ENCODE results near the gene MRO.
"Not testable (repeated sequence)": the region's sequence is repeated elsewhere in the genome, so short reads cannot be mapped to it uniquely, and the experiment has no call there.

Gene MRO

DNA sequence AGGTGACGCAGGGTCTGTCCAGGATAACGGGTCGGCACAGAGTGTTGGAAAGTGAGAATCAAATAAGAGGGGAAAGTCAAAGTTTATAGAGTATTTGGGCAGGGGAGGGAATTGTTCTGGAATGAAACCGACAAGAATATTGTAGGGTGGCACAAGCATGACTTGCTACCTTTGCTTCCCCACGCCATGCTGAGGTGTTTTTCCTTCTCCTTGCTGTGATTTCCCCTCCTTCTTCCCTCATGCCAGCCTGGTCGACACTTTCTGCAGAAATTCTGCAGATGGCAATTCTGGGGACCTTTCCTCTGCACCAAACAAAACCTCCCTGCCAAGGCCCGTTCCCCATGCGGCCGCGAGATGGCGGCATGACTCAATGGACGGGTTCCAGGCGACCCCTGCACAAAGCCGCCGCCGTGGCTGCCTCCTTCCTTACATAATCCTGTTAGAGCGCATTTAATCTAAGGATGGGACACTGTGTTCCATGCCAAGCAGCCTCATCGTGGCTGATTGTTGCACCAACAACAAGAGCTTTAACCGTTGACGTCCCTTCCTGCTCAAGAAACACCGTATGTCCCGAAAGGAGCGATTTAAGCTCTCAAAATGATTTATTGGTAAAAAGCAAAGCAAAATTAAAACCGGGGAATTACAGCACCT is at the start of gene MRO:
MRO (minus strand) TSS at position 289 of the 651 bp plus-strand sequence. CDS start 10,616 bp downstream, outside the sequence.
- DNase-seq (ENCODE audit: low spot score), result peak; percentile 79

DNA sequence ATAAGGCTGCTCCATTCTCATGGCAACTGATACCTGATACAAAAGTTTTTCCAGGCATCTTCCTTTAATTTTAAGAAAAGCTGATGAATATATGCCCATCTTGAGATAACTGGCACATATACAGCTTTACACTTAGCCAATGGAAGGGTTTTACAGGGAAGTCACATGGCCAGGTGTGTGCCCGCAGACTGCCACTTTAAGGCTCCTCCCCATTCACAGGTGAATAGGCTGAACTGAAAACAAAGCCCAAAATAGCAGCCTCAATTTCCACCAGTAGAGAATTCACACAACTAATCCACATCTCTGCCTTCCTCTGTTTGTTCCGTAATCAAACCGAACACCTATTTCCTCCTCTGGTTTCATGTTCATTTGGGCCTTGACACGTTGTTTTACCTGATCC is 49.3 kb upstream of the MRO start:
- DNase-seq (ENCODE audit: low spot score), result no peak

DNA sequence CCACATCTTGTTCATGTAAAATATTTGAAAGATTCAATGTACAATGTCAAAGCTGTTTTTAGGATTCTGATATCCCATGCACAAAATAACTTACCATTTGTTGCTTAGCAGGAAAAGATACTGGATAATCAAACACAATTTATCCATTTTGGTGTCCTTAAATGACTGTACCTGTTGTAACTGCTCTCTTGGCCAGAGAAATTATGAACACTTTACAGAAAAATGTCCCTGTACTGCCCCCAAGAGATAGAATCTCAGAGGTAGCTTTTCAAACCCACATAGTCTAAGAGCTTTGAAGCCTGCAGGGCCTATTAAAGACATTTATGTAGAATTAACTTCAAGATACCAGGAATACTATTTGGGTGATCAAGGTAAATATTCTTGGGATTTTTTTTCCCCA is 46.9 kb upstream of the MRO start:
- no peak for DNase-seq (ENCODE audit: low spot score)

DNA sequence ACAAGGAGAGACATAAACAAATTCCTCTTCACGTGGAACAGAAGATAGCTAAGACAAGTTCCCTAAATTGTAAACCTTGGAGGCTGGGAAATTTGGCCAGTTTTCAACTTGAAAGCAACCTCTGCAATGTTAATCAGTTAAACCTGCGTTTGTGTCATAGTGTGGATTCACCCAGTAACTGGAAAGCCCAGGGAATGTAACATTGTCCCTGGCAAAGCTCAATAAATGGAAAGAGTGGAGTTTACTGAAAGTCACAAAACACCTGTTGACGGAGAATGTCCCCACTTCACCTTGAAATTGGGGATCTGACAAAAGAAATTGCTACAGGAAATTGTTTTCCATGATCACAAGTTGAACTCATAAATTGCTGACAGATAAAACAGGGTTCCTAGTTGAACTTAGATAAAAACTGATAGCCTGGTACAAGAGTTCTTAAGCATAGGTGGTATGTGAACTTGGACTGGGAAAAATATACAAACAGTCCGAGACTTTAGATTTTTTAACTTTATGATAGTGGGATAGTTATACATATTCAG is 44.1 kb upstream of the MRO start:
- DNase-seq (ENCODE audit: low spot score), result no peak

DNA sequence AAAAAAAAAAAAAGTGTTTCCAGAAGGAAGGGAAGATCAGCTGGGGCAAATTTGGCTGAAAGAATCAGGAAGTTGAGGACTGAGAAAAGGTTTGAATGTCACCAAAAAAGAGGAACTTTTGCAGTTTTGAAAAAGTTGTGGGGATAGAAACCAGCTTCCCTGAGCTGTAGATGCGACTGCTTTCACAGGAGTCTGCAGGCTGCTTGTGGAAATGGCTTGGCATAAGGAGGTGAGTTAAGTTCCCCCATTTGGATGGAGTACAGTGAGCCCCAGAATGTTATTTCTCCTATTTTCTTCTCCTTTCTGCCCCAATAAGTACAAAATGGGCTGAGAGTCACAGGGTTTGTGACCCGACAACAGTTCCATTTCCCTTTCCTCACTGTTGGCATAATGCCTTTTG is 42.6 kb upstream of the MRO start:
- no peak for DNase-seq (ENCODE audit: low spot score)

DNA sequence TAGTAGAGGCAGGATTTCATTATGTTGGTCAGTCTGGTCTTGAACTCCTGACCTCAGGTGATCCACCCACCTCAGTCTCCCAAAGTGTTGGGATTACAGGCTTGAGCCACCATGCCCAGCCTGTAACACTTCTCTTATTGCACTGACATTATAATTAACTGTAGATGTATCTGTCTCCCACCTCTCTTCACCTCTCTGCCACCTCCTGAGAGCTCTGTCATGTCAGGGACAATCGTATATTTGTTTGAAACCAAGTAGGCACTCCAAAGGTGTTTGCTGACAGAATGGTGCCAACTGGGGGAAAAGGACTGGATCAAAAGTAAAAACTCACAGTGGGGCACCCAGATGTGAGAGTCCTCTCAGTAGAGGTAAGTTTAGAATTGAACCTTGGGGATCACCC is 41.8 kb upstream of the MRO start:
- DNase-seq (ENCODE audit: low spot score), result no peak

DNA sequence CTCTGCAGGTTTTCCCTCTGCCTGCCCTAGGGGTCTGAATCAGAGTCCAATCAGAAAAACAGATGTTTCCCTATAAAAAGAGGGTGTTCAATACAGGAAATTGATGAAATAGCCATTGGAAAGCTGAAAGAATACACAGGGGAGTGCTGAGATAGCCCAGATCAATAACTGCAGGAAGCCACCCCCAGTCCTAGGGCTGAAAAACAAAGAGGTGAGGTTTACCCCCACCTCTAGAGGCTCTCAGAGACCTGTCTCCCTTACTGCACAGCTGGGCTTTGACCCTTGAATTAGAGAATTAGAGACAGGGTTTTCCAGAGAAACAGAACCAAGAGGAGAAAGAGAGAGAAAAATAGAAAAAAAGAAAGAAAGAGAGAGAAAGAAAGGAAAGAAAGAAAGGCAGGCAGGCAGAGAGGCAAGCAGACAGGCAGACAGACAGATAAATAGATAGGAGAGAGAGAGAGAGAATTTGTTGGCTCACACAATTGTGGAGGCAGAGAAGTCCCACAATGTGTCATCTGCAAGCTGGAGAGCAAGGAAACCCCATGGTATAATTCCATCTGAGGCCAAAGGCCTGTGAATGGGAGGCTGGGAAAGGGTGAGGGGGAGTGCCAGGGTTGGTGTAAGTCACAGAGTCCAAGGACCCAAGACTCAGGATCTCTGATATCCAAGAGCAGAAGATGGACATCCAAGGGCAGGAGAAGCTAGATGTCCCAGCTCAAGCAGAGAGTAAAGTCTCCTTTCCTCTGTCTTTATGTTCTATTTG is 40.2 kb upstream of the MRO start:
- no peak for DNase-seq (ENCODE audit: low spot score)

DNA sequence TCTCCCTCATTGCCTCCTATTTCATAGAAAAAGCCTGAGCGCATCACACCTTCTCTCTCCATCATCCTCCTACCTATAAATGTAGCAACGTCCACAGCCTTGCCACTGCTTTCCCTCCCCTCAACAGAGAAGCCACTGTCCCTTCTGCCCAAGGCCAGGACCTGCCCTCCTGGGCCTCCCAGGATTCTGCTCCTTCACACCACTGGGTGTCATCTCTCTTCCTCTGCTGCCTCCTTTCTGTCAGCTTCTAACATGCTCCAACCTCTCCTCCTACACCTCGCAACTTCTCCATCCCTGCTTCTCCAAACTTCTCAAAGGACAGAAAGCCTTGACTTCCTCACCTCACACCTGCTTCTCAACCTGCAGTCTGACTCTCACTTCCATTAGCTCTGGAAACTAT is 37.9 kb upstream of the MRO start:
- DNase-seq (ENCODE audit: low spot score), result no peak

DNA sequence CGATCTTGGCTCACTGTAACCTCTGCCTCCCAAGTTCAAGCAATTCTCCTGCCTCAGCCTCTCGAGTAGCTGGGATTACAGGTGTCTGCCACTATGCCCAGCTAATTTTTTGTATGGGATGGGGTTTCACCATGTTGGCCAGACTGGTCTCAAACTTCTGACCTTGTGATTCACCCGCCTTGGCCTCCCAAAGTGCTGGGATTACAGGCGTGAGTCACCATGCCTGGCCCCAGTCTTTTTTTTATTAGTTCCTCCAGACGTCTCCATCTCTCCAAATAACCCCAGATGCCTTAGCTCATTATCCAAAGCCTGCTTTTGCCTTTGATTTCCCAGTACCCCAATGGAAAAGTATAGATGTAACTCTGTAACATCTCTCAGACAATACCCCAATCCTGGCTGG is 37.4 kb upstream of the MRO start:
- not testable (repeated sequence) for DNase-seq (ENCODE audit: low spot score)

DNA sequence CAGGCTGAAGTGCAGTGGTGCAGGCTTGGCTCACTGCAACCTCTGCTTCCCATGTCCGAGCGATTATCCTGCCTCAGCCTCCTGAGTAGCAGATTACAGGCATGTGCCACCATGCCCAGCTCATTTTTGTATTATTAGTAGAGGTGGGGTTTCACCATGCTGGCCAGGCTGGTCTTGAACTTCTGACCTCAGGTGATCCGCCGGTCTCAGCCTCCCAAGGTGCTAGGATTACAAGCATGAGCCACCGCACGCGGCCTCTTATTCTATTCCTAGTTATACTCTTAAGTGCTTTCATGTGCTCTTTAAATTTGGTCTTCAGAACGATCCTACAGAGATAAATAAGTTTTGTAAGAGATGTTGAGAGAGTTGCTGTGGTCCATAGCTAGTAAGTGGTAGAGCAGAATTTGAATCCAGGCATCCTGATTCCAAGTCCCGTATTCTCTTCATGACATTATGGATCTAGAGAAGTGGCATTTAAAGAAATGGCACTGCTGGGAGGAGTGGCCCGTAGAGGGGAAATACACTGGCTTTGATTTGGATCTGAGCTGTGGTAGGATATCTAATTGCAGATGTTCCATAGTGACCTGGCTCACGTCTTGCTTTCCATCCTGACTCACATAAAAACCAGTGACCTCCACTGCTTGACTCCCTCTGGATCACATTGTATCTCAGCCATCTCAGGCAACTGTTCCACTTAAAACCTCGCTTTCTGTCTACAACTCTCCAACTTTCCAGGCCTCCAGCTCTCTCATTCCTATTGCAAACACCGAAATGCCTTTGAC is 36.4 kb upstream of the MRO start:
- no peak for DNase-seq (ENCODE audit: low spot score)

DNA sequence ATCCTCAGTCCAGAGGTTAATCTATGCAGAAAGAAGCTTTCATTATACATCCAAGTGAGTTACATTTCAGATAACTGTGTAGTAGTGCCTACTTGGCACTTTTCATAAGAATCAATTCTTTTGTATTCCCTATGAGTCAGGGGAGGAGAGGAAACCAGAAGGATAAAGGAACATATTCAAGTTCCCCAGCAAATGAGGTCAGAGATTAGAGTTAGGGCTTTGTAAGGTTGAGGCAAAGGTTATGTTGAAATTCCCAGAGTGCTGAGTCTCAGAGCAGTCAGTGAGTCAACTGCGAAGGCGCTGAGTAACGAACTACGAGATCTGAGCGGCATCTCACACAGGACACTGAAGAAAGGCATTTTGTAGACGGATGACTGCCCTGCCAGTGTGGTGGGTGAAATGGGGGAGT is 34.1 kb upstream of the MRO start:
- no peak for DNase-seq (ENCODE audit: low spot score)

DNA sequence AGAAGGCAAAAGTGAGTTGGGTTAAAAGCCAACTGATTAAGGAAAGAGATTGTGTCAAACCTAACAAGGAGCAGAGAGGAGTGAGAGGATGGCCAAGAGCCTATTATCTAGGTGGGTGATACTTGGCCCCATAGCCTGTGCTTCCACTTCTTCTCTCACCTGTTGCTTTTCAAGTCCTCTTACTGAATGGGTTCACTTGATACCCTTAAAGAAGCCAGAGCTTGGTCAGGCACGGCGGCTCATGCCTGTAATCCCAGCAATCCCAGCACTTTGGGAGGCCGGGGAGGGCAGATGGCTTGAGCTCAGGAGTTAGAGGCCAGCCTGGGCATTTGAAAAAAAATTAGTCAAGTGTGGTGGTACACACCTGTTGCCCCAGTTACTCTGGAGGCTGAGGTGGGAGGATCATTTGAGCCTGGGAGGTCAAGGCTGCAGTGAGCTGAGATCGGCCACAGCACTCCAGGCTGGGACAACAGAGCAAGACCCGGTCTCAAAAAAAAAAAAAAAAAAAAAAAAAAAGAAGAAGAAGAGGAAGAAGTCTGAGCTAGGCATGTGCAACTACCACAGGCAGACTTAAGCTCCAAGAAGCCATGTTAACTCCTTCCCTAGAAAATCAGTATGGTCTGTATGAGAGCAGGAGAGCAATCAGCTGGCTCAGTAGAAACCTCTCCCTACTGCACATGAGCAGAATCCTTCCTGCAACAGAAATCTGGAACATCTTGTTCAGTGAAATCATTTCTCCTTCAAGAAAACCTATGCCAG is 30.7 kb upstream of the MRO start:
- no peak for DNase-seq (ENCODE audit: low spot score)

DNA sequence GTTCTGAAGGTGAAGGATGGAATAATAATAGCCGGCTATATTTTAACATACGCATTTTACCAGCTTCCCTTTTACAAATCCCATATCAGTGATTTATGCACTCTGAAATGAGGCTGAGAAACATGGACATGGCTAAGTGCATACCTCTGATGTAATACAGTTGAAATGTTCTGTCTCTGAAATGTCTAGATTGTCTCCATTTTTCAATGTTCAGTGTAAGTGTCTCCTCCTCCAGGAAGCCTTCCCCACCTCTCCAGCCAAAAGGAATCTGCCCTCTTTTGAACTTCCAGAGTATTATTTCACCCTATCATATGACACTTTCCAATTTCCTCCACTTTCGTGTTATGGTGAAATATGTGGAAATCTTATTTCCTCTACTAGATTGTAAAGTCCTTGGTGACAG is 29.6 kb upstream of the MRO start:
- DNase-seq (ENCODE audit: low spot score), result no peak

DNA sequence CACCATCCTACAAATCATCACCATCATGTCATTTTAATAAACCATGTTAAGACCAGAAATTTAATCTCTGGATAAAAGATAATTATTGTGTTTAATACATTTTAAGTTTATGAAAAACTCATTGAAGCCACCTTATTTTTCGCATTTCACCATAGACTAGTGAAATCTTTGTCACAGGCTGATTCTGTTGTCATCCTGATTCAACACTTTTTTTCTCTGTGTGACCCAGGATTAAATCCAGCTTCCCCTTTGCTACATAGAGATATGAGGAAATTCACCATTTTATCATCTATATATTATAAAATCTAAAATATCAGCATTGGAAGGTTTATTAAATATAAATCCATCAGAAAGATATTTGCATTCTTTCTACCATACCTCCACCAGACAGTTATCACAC is 29.2 kb upstream of the MRO start:
- DNase-seq (ENCODE audit: low spot score), result no peak

DNA sequence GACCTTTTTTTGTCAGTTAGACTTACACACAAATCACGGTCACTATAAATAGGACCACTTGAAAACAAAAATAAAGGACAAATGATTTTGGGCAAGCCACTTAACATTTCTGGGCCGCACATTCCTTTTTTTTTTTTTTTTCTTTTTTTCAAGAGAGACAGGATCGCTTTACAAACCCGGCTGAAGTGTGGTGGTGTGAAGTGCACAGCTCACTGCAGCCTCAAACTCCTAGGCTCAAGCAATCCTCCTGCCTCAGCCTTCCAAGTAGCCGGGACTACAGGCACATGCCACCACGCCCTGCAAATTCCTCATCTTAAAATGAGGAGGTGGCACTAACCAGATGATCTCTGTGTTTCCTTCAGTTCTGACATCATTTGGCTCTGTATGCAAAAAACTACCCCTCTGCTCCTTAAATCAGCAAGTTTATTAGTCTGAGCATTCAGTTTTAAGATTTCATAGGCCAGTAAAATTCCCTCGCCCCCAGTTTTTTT is 28.3 kb upstream of the MRO start:
- no peak for DNase-seq (ENCODE audit: low spot score)

DNA sequence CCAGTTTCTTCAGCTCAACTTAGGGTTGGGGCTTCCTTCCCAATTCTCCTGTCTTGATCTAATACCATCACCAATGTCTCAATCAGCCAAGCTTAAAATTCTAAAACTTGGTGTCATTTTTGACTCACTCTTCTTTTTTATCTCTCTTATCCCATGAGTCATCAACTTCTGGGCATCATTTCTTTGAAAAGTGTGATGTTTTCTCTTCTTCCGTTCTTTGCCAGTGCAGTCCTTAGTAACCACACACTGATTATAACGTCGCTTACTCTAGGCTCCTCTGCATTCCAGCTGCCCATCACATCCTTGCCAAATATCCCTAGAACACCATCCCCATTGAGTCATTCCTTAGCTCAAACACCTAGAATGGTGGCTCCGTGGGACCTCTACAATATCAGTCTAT is 27.4 kb upstream of the MRO start:
- no peak for DNase-seq (ENCODE audit: low spot score)

DNA sequence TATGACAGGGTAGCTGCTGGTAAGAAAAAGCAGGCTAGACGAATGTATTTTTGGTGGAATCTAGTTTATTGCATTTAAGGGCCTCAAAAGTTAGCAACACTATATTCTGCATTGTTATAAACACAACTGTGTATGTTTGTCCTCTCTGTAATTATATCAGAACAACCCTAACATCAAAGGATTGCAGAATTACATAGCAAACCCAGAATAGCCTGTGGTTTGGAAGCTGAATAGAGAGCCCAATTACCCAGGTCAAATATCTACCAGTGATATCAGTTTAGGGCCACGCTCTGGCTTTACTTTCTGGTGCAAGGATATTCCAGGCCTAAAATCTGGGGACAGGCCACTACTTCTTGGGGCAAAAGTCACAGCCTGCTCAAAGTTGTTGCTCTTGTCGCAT is 25.1 kb upstream of the MRO start:
- DNase-seq (ENCODE audit: low spot score), result no peak

DNA sequence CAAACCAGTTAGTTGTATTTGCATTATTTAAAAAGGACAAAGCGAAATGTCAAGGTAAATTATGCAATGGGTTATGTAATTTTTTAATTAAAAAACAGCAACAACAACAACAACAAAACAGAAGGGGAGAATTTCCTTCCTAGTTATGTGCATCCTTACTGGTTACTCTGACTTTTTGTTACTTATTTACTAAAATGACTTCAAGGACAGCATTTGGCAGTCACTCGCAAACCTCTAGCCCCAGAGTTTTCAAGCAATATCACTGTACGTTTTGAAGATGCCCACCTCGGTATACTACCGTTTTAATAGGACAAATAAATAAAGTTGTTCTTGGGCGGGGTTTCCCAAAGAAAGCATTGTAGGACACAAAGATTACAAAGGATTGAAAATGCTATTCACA is 24.7 kb upstream of the MRO start:
- no peak for DNase-seq (ENCODE audit: low spot score)

DNA sequence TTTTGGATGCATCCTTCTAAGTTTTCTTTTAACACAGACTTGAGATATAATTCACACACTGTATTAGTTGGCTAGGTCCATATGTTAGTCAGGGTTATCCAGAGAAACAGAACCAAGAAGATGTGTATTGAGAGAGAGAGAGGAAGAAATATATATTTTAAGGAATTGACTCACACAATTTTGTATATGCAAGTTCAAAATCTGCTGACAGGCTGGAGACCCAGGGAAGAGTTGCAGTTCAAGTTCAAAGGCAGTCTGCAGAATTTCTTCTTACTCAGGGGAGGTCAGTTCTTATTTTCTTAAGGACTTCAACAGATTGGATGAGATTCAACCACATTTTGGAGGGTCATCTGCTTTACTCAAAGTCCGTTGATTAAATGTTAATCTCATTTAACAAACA is 23.0 kb upstream of the MRO start:
- no peak for DNase-seq (ENCODE audit: low spot score)

DNA sequence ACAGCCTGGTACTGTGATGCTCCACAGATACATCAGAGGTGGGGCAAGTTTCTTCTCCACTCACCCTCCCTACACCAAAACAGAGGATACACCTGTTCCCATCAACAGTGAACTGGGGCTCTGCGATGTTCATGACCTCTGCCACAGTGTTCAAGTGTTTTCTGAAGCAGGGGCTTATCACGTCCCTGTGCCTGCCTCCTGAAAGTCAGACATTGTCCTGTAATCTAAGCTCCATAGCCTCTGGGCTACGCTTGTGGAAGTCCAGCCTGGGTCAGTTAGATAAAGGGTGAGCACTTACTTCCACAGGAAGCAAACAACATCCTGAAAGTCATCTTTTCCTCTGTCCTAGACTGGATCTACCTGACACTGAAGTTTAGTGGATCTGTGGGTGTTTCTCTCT is 20.2 kb upstream of the MRO start:
- DNase-seq (ENCODE audit: low spot score), result no peak

DNA sequence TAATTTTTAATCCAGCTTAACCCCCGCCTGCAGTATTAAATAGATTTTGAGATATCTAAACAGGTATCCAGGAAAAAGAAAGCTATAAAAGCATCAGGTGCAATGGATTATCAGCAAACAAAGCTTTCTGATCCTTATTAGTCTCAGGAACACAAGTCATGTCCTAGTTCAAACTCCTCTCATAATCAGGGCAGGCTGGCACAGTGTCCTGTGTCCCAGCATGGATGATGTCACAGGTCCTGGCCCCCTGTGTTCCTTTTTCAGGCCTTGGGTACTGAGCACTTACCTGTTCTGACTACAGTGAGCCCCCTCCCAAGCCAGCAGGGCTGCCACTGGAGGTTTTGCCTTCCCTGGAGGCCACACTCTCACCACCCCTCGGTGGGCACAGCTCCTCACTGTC is 19.5 kb upstream of the MRO start:
- no peak for DNase-seq (ENCODE audit: low spot score)

DNA sequence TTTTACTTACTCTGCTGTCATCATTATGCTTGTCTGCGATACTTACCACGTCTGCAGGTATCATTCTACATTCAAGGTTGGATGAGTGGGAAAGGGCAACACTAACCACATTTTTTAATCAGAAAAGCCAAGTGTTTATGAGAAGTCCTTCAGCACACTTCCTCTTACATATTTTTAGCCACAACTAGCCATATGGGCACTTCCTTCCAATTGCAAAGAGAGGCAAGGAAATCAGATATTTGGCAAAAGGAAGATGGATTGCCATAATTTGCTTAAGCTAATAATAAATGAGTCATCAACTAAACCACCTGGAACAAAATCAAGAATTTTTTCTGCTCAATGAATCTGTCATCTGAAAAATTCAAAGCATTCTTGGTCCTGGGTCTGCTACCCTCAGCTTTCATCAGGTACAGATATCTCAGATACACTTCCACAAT is 16.7 kb upstream of the MRO start:
- DNase-seq (ENCODE audit: low spot score), result peak; percentile 20

Data from hepatic stellate cell (primary cell).